ENCODE measurements around the gene SGMS1.

- TF ChIP-seq, protein P1, sequence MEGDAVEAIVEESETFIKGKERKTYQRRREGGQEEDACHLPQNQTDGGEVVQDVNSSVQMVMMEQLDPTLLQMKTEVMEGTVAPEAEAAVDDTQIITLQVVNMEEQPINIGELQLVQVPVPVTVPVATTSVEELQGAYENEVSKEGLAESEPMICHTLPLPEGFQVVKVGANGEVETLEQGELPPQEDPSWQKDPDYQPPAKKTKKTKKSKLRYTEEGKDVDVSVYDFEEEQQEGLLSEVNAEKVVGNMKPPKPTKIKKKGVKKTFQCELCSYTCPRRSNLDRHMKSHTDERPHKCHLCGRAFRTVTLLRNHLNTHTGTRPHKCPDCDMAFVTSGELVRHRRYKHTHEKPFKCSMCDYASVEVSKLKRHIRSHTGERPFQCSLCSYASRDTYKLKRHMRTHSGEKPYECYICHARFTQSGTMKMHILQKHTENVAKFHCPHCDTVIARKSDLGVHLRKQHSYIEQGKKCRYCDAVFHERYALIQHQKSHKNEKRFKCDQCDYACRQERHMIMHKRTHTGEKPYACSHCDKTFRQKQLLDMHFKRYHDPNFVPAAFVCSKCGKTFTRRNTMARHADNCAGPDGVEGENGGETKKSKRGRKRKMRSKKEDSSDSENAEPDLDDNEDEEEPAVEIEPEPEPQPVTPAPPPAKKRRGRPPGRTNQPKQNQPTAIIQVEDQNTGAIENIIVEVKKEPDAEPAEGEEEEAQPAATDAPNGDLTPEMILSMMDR (IDR thresholded peaks at IDR 0.05; ENCODE audit: insufficient read depth, low read length, poor library complexity, severe bottlenecking): no peak
- no peak for TF ChIP-seq EZH2phosphoT487 (conservative IDR thresholded peaks at IDR 0.05; ENCODE audit: low read length)
Measured at GRCh38 chr10:50291261-50291850, 332.4 kb downstream of the SGMS1 start.
